IMR-90 (cell line): ENCODE data around the gene FOXO1. TPM values are rescaled to one million over a fixed set of nuclear protein-coding genes. Genes with fewer than 3 reads are reported as not detected.

Experiments used
- ATAC-seq: fragments of 200-7000 bp; cut with Tn5 transposase; 2 replicates; pipeline ENCODE4 v1.9.1; 2020; ENCODE audit warnings: low read depth, mild to moderate bottlenecking, moderate library complexity
- BruUV-seq: library from RNA; stranded (reverse); fragments of 400-500 nt; replicated peaks from 2 replicates; lab custom pipeline; 2021; lab: Mats Ljungman, UMichigan
- CTCF ChIA-PET: fragments of 300-600 bp; formaldehyde crosslinking; extraction: SDS; loops from one replicate; lab custom pipeline; 2021; ENCODE audit warnings: antibody characterized with exemption; lab: Yijun Ruan, JAX
- POLR2A ChIA-PET: fragments of 300-600 bp; sonication (Branson Sonifier 250); formaldehyde crosslinking; loops from one replicate; lab custom pipeline; 2022; ENCODE audit warnings: antibody characterized with exemption; ENCODE audit not compliant: unreplicated experiment; lab: Charles Lee
- DNase-seq: peaks from one replicate; pipeline ENCODE4 v3.0.0; 2013
- H2AFZ ChIP-seq: replicated peaks from 2 replicates; pipeline ENCODE3; 2013; ENCODE audit warnings: low read length, mild to moderate bottlenecking; ENCODE audit not compliant: poor library complexity
- H2AK5ac ChIP-seq: 2 replicates; pipeline ENCODE4 v1.6.1; 2013; ENCODE audit warnings: low read depth, low read length, inconsistent platforms
- H2AK9ac ChIP-seq: replicated peaks from 2 replicates; pipeline ENCODE3; 2013; ENCODE audit warnings: mild to moderate bottlenecking, low read depth, low read length, moderate library complexity; ENCODE audit not compliant: poor library complexity
- H2BK120ac ChIP-seq: 2 replicates; pipeline ENCODE4 v1.6.1; 2013; ENCODE audit warnings: low read depth, low read length, inconsistent platforms
- H2BK15ac ChIP-seq: 3 replicates; pipeline ENCODE4 v1.6.1; 2013; ENCODE audit warnings: low read depth, low read length, inconsistent platforms
- H2BK20ac ChIP-seq: 2 replicates; pipeline ENCODE4 v1.6.1; 2013; ENCODE audit warnings: low read depth, mild to moderate bottlenecking, inconsistent platforms, low read length, moderate library complexity
- H2BK5ac ChIP-seq: 2 replicates; pipeline ENCODE4 v1.6.1; 2013; ENCODE audit warnings: mild to moderate bottlenecking, low read depth, low read length, inconsistent platforms; ENCODE audit not compliant: poor library complexity, severe bottlenecking
- H3K14ac ChIP-seq: replicated peaks from 2 replicates; pipeline ENCODE4 v1.6.1; 2013; ENCODE audit warnings: low read depth, low read length, inconsistent platforms
- H3K18ac ChIP-seq: 2 replicates; pipeline ENCODE4 v1.6.1; 2013; ENCODE audit warnings: low read depth, low read length, control low read depth
- H3K23ac ChIP-seq: 2 replicates; pipeline ENCODE4 v1.6.1; 2013; ENCODE audit warnings: low read depth, low read length, inconsistent platforms
- H3K27ac ChIP-seq: 2 replicates; pipeline ENCODE4 v1.5.1; 2013; ENCODE audit warnings: mild to moderate bottlenecking, control low read depth, low read length; ENCODE audit not compliant: insufficient read depth
- H3K27me3 ChIP-seq: 2 replicates; pipeline ENCODE4 v1.6.1; 2013; ENCODE audit warnings: low read length; ENCODE audit not compliant: control insufficient read depth, insufficient read depth
- H3K36me3 ChIP-seq: 2 replicates; pipeline ENCODE4 v1.6.1; 2013; ENCODE audit warnings: low read length, mixed read lengths; ENCODE audit not compliant: control insufficient read depth, insufficient read depth
- H3K4ac ChIP-seq: 2 replicates; pipeline ENCODE4 v1.6.1; 2013; ENCODE audit warnings: low read depth, low read length, inconsistent platforms
- H3K4me1 ChIP-seq: 2 replicates; pipeline ENCODE4 v1.6.1; 2013; ENCODE audit warnings: low read length, mixed read lengths; ENCODE audit not compliant: control insufficient read depth, insufficient read depth
- H3K4me2 ChIP-seq: 2 replicates; pipeline ENCODE4 v1.6.1; 2013; ENCODE audit warnings: low read depth, mild to moderate bottlenecking, control low read depth, low read length, moderate library complexity
- H3K4me3 ChIP-seq: 2 replicates; pipeline ENCODE4 v1.5.1; 2013; ENCODE audit warnings: low read depth, mild to moderate bottlenecking, control low read depth, low read length, moderate library complexity; ENCODE audit not compliant: insufficient read depth
- H3K56ac ChIP-seq: 2 replicates; pipeline ENCODE4 v1.6.1; 2013; ENCODE audit warnings: low read length, inconsistent platforms; ENCODE audit not compliant: insufficient read depth; ENCODE audit errors: extremely low read depth
- H3K79me1 ChIP-seq, 2 experiments: 2 replicates each; pipeline ENCODE4 v1.6.1; 2013; ENCODE audit warnings: low read length in 2 of 2, inconsistent platforms in 1 of 2, low read depth in 1 of 2
- H3K9ac ChIP-seq: 2 replicates; pipeline ENCODE4 v1.6.1; 2013; ENCODE audit warnings: low read depth, low read length, control low read depth
- H3K9me1 ChIP-seq: 2 replicates; pipeline ENCODE4 v1.6.1; 2013; ENCODE audit warnings: low read length, inconsistent platforms; ENCODE audit not compliant: insufficient read depth
- H3K9me3 ChIP-seq: 2 replicates; pipeline ENCODE4 v1.6.1; 2013; ENCODE audit warnings: low read length; ENCODE audit not compliant: control insufficient read depth, insufficient read depth
- H4K20me1 ChIP-seq: 2 replicates; pipeline ENCODE4 v1.6.1; 2013; ENCODE audit warnings: low read length, inconsistent platforms; ENCODE audit not compliant: insufficient read depth
- H4K5ac ChIP-seq: 2 replicates; pipeline ENCODE4 v1.6.1; 2013; ENCODE audit warnings: mild to moderate bottlenecking, low read depth, low read length, control low read depth
- H4K8ac ChIP-seq, 2 experiments: 2 replicates each; pipeline ENCODE4 v1.6.1; 2013; ENCODE audit warnings: low read depth in 2 of 2, low read length in 2 of 2, control low read depth in 1 of 2, inconsistent platforms in 1 of 2
- H4K91ac ChIP-seq: 2 replicates; pipeline ENCODE4 v1.6.1; 2013; ENCODE audit warnings: low read depth, low read length, inconsistent platforms; ENCODE audit not compliant: insufficient read depth
- BHLHE40 ChIP-seq: fragments of 150-350 bp; IDR thresholded peaks from 2 replicates; pipeline ENCODE4 v1.6.1; 2016; ENCODE audit warnings: mild to moderate bottlenecking, low read depth, low read length
- CEBPB ChIP-seq: IDR thresholded peaks from 2 replicates; pipeline ENCODE4 v1.6.1; 2012; ENCODE audit warnings: low read depth, low read length, improper control_type of control experiment
- CHD1 ChIP-seq: IDR thresholded peaks from 2 replicates; pipeline ENCODE4 v1.6.1; 2012; ENCODE audit warnings: low read depth, low read length, improper control_type of control experiment
- FOS ChIP-seq: fragments of 150-350 bp; IDR thresholded peaks from 2 replicates; pipeline ENCODE4 v1.6.1; 2016; ENCODE audit warnings: low read depth, low read length
- MAFK ChIP-seq: IDR thresholded peaks from 2 replicates; pipeline ENCODE4 v1.6.1; 2012; ENCODE audit warnings: low read depth, low read length, improper control_type of control experiment
- MAZ ChIP-seq: IDR thresholded peaks from 2 replicates; pipeline ENCODE4 v1.6.1; 2012; ENCODE audit warnings: low read depth, mild to moderate bottlenecking, low read length, improper control_type of control experiment, moderate library complexity, borderline replicate concordance
- MXI1 ChIP-seq: IDR thresholded peaks from 2 replicates; pipeline ENCODE4 v1.6.1; 2012; ENCODE audit warnings: low read depth, mild to moderate bottlenecking, low read length, moderate library complexity, borderline replicate concordance
- NFE2L2 ChIP-seq: fragments of 150-350 bp; IDR thresholded peaks from 2 replicates; pipeline ENCODE4 v1.6.1; 2016; ENCODE audit warnings: low read depth, mild to moderate bottlenecking, low read length
- POLR2A ChIP-seq: IDR thresholded peaks from 2 replicates; pipeline ENCODE4 v1.6.1; 2012; ENCODE audit warnings: mild to moderate bottlenecking, low read depth, low read length
- RAD21 ChIP-seq: IDR thresholded peaks from 2 replicates; pipeline ENCODE4 v1.6.1; 2012; ENCODE audit warnings: low read length, improper control_type of control experiment
- RCOR1 ChIP-seq: IDR thresholded peaks from 2 replicates; pipeline ENCODE4 v1.6.1; 2012; ENCODE audit warnings: mild to moderate bottlenecking, low read length, improper control_type of control experiment; ENCODE audit not compliant: insufficient replicate concordance
- RFX5 ChIP-seq: IDR thresholded peaks from 2 replicates; pipeline ENCODE4 v1.8.0; 2012; ENCODE audit warnings: low read depth, mild to moderate bottlenecking, low read length, moderate library complexity
- SMC3 ChIP-seq: fragments of 150-350 bp; IDR thresholded peaks from 2 replicates; pipeline ENCODE4 v1.6.1; 2016; ENCODE audit warnings: low read depth, mild to moderate bottlenecking, antibody characterized with exemption, low read length, moderate library complexity
- WGBS, 2 experiments: methylation state at CpG; one replicate each; pipeline versions ENCODE4 v1.1.5 to v1.1.7; 2013; ENCODE audit warnings: missing lambda C conversion rate in 2 of 2; ENCODE audit not compliant: insufficient read length in 1 of 2; ENCODE audit errors: extremely low coverage in 2 of 2; 5-methylcytosine and 5-hydroxymethylcytosine counted together
- dilution Hi-C: fragments of 300-500 bp; cut with HindIII; formaldehyde crosslinking; loops from one replicate; pipeline ENCODE4 v1.14.3; 2018; ENCODE audit warnings: low sequenced_read_pairs; ENCODE audit not compliant: unreplicated experiment
- in situ Hi-C: fragments of 300-500 bp; cut with MboI; formaldehyde crosslinking; loops from 3 replicates; pipeline ENCODE4 v1.14.3; 2019; ENCODE audit warnings: low sequenced_read_pairs, inconsistent platforms, mixed read lengths
- intact Hi-C: fragments of 100-400 bp; cut with micrococcal nuclease; formaldehyde crosslinking; loops from 2 replicates; pipeline ENCODE4 v1.10.0; 2022
- polyA plus RNA-seq, 3 experiments: library from polyadenylated mRNA; depleted of rRNA; stranded (reverse); fragments of >200 nt; gene quantifications; 2 replicates each; pipeline ENCODE4 v1.2.3, GENCODE V29; 2012; ENCODE audit warnings: low replicate concordance in 1 of 3
- total RNA-seq: library from RNA; depleted of rRNA; stranded (reverse); fragments of >200 nt; gene quantifications from 2 replicates; pipeline ENCODE4 v1.2.3, GENCODE V29; 2012
- TF ChIP-seq, protein P1 (sequence below): fragments of 150-350 bp; IDR thresholded peaks from 2 replicates; pipeline ENCODE4 v1.6.1; 2017; ENCODE audit warnings: mild to moderate bottlenecking, antibody characterized with exemption, low read length, low read depth
- TF ChIP-seq, protein P2 (sequence below): conservative IDR thresholded peaks from 2 replicates; pipeline ENCODE4 v1.5.1; 2012; ENCODE audit warnings: mild to moderate bottlenecking, low read depth, low read length, improper control_type of control experiment
- TF ChIP-seq, protein P3 (sequence below): fragments of 150-350 bp; IDR thresholded peaks from 2 replicates; pipeline ENCODE4 v1.6.1; 2016; ENCODE audit warnings: low read depth, mild to moderate bottlenecking, low read length, moderate library complexity, borderline replicate concordance

FOXO1 gene
- total and polyA plus RNA-seq, 2 of the 4 experiments (the other 2 are of a cell fraction): 0.12 to 0.18 TPM

DNA sequence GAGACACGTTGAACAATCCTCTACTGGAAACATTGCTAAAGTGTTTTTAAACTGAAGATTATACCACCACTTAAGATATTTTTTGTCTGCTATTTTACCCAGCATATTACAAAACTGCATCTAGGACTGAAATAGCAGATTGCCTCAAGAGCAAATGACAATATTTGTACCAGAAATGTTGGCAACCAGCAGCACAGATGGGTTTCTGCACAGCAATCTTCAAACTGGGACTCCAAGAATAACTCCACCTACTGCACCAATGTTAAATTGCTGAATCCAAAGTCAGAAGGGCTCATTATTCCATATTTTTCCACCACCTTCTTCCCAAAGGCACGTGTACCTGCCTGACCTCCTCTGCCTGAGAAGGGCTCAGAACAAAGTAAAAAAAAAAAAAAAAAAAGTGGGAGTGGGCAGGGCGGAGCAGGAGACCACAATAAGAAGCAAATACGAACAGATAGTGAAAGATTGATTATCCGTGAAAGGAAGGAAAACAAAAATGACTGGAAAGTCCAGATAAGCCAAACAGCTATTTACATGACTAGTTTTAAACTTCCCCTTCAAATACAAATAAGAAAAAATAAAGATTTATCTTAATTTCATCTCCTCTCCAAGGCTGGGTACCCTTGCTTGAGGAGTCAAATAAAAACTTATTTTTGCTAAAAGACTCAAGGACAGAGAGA lies 79.4 kb downstream of the FOXO1 start:
- Histone ChIP-seq H2BK120ac (no peak overlapping the region), H3K9me3 (no peaks in the 10 kb centered on the region), H3K4me3 (no peak overlapping the region), H3K56ac (no peak overlapping the region), H3K4me1 (no peaks in the 10 kb centered on the region), H2AK9ac (no peak overlapping the region), H3K27me3 (no peaks in the 10 kb centered on the region), H4K20me1 (no peaks in the 10 kb centered on the region), H2AK5ac (no peak overlapping the region), H3K4me2 (no peak overlapping the region), H3K18ac (no peak overlapping the region), H4K8ac (no peak overlapping the region), H3K9me1 (no peaks in the 10 kb centered on the region), H4K91ac (no peak overlapping the region), H3K79me1 (no peaks in the 10 kb centered on the region), H3K36me3 (no peaks in the 10 kb centered on the region), H2BK15ac (no peak overlapping the region), H3K23ac (no peak overlapping the region), H3K4ac (no peak overlapping the region), H4K5ac (no peak overlapping the region), H3K9ac (no peak overlapping the region), H2AFZ (no peak overlapping the region), H3K14ac (no peak overlapping the region), H2BK20ac (no peak overlapping the region), H2BK5ac (no peak overlapping the region), H3K27ac (no peak overlapping the region)
- WGBS, 2 experiments: no CpG with 5 or more reads among the region's 5 CpGs
- CTCF ChIA-PET: no interaction called here
- in situ Hi-C loops: no loop called here
- BruUV-seq: no TSS peak
- POLR2A ChIA-PET: no interaction called here
- ATAC-seq (no peak), DNase-seq (no peak)
- intact Hi-C loops: no loop called here
- TF ChIP-seq CHD1 (no peak), NFE2L2 (no peak), RFX5 (no peak), FOS (no peak), POLR2A (no peak), SMC3 (no peak), MAFK (no peak), CEBPB (no peak), MAZ (no peak), RCOR1 (no peak), MXI1 (no peak), RAD21 (no peak), BHLHE40 (no peak)
- TF ChIP-seq, protein P1, sequence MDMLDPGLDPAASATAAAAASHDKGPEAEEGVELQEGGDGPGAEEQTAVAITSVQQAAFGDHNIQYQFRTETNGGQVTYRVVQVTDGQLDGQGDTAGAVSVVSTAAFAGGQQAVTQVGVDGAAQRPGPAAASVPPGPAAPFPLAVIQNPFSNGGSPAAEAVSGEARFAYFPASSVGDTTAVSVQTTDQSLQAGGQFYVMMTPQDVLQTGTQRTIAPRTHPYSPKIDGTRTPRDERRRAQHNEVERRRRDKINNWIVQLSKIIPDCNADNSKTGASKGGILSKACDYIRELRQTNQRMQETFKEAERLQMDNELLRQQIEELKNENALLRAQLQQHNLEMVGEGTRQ: no peak
- TF ChIP-seq, protein P2, sequence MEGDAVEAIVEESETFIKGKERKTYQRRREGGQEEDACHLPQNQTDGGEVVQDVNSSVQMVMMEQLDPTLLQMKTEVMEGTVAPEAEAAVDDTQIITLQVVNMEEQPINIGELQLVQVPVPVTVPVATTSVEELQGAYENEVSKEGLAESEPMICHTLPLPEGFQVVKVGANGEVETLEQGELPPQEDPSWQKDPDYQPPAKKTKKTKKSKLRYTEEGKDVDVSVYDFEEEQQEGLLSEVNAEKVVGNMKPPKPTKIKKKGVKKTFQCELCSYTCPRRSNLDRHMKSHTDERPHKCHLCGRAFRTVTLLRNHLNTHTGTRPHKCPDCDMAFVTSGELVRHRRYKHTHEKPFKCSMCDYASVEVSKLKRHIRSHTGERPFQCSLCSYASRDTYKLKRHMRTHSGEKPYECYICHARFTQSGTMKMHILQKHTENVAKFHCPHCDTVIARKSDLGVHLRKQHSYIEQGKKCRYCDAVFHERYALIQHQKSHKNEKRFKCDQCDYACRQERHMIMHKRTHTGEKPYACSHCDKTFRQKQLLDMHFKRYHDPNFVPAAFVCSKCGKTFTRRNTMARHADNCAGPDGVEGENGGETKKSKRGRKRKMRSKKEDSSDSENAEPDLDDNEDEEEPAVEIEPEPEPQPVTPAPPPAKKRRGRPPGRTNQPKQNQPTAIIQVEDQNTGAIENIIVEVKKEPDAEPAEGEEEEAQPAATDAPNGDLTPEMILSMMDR: no peak
- TF ChIP-seq, protein P3, sequence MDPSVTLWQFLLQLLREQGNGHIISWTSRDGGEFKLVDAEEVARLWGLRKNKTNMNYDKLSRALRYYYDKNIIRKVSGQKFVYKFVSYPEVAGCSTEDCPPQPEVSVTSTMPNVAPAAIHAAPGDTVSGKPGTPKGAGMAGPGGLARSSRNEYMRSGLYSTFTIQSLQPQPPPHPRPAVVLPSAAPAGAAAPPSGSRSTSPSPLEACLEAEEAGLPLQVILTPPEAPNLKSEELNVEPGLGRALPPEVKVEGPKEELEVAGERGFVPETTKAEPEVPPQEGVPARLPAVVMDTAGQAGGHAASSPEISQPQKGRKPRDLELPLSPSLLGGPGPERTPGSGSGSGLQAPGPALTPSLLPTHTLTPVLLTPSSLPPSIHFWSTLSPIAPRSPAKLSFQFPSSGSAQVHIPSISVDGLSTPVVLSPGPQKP: no peak
- dilution Hi-C loops: no loop called here
